Kidney epithelial cell (primary cell): ENCODE data around the gene FCMR. TPM values are rescaled to one million over a fixed set of nuclear protein-coding genes. Genes with fewer than 3 reads are reported as not detected.

ENCODE experiments used
- DNase-seq: peaks from one replicate; pipeline ENCODE4 v3.0.0-alpha.2; 2010; ENCODE audit warnings: low read depth
- H3K27me3 ChIP-seq: 2 replicates; pipeline ENCODE4 v1.6.0; 2011; ENCODE audit warnings: low read length; ENCODE audit not compliant: control insufficient read depth, insufficient read depth
- H3K36me3 ChIP-seq: 2 replicates; pipeline ENCODE4 v1.5.1; 2011; ENCODE audit warnings: low read length; ENCODE audit not compliant: control insufficient read depth, insufficient read depth
- H3K4me3 ChIP-seq: 2 replicates; pipeline ENCODE4 v1.5.1; 2011; ENCODE audit warnings: low read depth, mild to moderate bottlenecking, control low read depth, low read length
- CTCF ChIP-seq: IDR thresholded peaks from 2 replicates; pipeline ENCODE4 v1.5.1; 2011; ENCODE audit warnings: mild to moderate bottlenecking, moderate library complexity, low read length, control low read depth, inconsistent platforms; ENCODE audit not compliant: insufficient read depth, poor library complexity, severe bottlenecking
- total RNA-seq: library from RNA; depleted of rRNA; stranded (reverse); fragments of >200 nt; gene quantifications from 2 replicates; pipeline ENCODE4 v1.2.3, GENCODE V29; 2015

Gene FCMR
- total RNA-seq, 1 donor from 2014 or later = 0.71 TPM

GRCh38 chr1:206946261-206946660, 24.5 kb upstream of the FCMR start, which contains the start of gene PIGR:
TSS of gene PIGR (minus strand) at chr1:206946466. CDS start at chr1:206940531, 5,935 bp downstream.
- no peak within 1 kb of the TSS for H3K4me3 ChIP-seq
- no peak for TF ChIP-seq CTCF
- DNase-seq = no peak
- H3K27me3 ChIP-seq = no peaks in the 10 kb centered on the region
- no peaks in the 10 kb centered on the region for H3K36me3 ChIP-seq

- no peak for DNase-seq
- no peaks in the 10 kb centered on the region for H3K36me3 ChIP-seq
- H3K27me3 ChIP-seq = no peaks in the 10 kb centered on the region
- TF ChIP-seq CTCF = no peak
- no peak overlapping the region for H3K4me3 ChIP-seq
These were observed 24.0 kb upstream of the FCMR start for GRCh38 chr1:206945779-206946178.

GRCh38 chr1:206944703-206945102, 23.0 kb upstream of the FCMR start:
- H3K27me3 ChIP-seq = no peaks in the 10 kb centered on the region

GRCh38 chr1:206941766-206942418, 20.2 kb upstream of the FCMR start:
- no peaks in the 10 kb centered on the region for H3K36me3 ChIP-seq
- H3K4me3 ChIP-seq = no peak overlapping the region
- TF ChIP-seq CTCF = no peak
- no peaks in the 10 kb centered on the region for H3K27me3 ChIP-seq
- peak; percentile 12 for DNase-seq

More at GRCh38 chr1:206944703-206945102, 23.0 kb upstream of the FCMR start:
- no peaks in the 10 kb centered on the region for H3K36me3 ChIP-seq
- no peak for DNase-seq
- H3K4me3 ChIP-seq = no peak overlapping the region
- TF ChIP-seq CTCF = no peak

GRCh38 chr1:206940588-206940936, 18.8 kb upstream of the FCMR start:
- no peak for TF ChIP-seq CTCF
- Histone ChIP-seq H3K27me3 (no peaks in the 10 kb centered on the region), H3K36me3 (no peaks in the 10 kb centered on the region), H3K4me3 (no peak overlapping the region)
- no peak for DNase-seq

GRCh38 chr1:206939841-206940587, 18.3 kb upstream of the FCMR start:
- Histone ChIP-seq H3K27me3 (no peaks in the 10 kb centered on the region), H3K36me3 (no peaks in the 10 kb centered on the region), H3K4me3 (no peak overlapping the region)
- no peak for TF ChIP-seq CTCF
- DNase-seq = no peak
